ENCODE measurements around the gene CRIP3. TPM values are rescaled to one million over a fixed set of nuclear protein-coding genes. Genes with fewer than 3 reads are reported as not detected.

The CRIP3 gene
- total and polyA plus RNA-seq, 2 of the 13 experiments (the other 11 are each of a cell fraction or from before 2014, with no cell fraction given), result 6.3 to 9.3 TPM

GRCh38 chr6:43334466-43335095, 26.0 kb upstream of the CRIP3 start (continued):
- TF ChIP-seq THRA (CRISPR knock-in tag; IDR thresholded peaks at IDR 0.05; ENCODE audit: borderline replicate concordance) (no peak; the same call in 1 of the 2 replicates), ZNF557 (CRISPR knock-in tag; IDR thresholded peaks at IDR 0.05) (0 out of 2 replicates have a peak, but pooled peaks have one; percentile 19), ARID5B (CRISPR knock-in tag; IDR thresholded peaks at IDR 0.05) (peak; percentile 59; the same call in 1 of the 2 replicates), ZFP36L2 (CRISPR knock-in tag; IDR thresholded peaks at IDR 0.05) (0 out of 2 replicates have a peak, but pooled peaks have one; percentile 45), ATF3 (CRISPR knock-in tag; IDR thresholded peaks at IDR 0.05) (no peak)
- TF ChIP-seq, protein P1, sequence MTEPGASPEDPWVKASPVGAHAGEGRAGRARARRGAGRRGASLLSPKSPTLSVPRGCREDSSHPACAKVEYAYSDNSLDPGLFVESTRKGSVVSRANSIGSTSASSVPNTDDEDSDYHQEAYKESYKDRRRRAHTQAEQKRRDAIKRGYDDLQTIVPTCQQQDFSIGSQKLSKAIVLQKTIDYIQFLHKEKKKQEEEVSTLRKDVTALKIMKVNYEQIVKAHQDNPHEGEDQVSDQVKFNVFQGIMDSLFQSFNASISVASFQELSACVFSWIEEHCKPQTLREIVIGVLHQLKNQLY (CRISPR knock-in tag; IDR thresholded peaks at IDR 0.05), result 0 out of 2 replicates have a peak, but pooled peaks have one; percentile 22
- TF ChIP-seq, protein P2, sequence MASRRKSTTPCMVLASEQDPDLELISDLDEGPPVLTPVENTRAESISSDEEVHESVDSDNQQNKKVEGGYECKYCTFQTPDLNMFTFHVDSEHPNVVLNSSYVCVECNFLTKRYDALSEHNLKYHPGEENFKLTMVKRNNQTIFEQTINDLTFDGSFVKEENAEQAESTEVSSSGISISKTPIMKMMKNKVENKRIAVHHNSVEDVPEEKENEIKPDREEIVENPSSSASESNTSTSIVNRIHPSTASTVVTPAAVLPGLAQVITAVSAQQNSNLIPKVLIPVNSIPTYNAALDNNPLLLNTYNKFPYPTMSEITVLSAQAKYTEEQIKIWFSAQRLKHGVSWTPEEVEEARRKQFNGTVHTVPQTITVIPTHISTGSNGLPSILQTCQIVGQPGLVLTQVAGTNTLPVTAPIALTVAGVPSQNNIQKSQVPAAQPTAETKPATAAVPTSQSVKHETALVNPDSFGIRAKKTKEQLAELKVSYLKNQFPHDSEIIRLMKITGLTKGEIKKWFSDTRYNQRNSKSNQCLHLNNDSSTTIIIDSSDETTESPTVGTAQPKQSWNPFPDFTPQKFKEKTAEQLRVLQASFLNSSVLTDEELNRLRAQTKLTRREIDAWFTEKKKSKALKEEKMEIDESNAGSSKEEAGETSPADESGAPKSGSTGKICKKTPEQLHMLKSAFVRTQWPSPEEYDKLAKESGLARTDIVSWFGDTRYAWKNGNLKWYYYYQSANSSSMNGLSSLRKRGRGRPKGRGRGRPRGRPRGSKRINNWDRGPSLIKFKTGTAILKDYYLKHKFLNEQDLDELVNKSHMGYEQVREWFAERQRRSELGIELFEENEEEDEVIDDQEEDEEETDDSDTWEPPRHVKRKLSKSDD (CRISPR knock-in tag; IDR thresholded peaks at IDR 0.05; ENCODE audit: low read depth), result no peak
- TF ChIP-seq, protein P3, sequence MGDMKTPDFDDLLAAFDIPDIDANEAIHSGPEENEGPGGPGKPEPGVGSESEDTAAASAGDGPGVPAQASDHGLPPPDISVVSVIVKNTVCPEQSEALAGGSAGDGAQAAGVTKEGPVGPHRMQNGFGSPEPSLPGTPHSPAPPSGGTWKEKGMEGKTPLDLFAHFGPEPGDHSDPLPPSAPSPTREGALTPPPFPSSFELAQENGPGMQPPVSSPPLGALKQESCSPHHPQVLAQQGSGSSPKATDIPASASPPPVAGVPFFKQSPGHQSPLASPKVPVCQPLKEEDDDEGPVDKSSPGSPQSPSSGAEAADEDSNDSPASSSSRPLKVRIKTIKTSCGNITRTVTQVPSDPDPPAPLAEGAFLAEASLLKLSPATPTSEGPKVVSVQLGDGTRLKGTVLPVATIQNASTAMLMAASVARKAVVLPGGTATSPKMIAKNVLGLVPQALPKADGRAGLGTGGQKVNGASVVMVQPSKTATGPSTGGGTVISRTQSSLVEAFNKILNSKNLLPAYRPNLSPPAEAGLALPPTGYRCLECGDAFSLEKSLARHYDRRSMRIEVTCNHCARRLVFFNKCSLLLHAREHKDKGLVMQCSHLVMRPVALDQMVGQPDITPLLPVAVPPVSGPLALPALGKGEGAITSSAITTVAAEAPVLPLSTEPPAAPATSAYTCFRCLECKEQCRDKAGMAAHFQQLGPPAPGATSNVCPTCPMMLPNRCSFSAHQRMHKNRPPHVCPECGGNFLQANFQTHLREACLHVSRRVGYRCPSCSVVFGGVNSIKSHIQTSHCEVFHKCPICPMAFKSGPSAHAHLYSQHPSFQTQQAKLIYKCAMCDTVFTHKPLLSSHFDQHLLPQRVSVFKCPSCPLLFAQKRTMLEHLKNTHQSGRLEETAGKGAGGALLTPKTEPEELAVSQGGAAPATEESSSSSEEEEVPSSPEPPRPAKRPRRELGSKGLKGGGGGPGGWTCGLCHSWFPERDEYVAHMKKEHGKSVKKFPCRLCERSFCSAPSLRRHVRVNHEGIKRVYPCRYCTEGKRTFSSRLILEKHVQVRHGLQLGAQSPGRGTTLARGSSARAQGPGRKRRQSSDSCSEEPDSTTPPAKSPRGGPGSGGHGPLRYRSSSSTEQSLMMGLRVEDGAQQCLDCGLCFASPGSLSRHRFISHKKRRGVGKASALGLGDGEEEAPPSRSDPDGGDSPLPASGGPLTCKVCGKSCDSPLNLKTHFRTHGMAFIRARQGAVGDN (CRISPR knock-in tag; IDR thresholded peaks at IDR 0.05), result no peak
